ENCODE data around the gene NAGA.
"Not testable (repeated sequence)": the region's sequence is repeated elsewhere in the genome, so short reads cannot be mapped to it uniquely, and the experiment has no call there.

Gene NAGA

GRCh38 chr22:42074846-42075676 lies 4.4 kb upstream of the NAGA start:
- DNase-seq (ENCODE audit: low read depth) = no peak

GRCh38 chr22:42074132-42074811 lies 3.7 kb upstream of the NAGA start, which contains the start of gene PHETA2:
TSS of gene PHETA2 (plus strand) at chr22:42074248. CDS start at chr22:42077294, 3,046 bp downstream.
- peak; percentile 47 for DNase-seq (ENCODE audit: low read depth)

DNA sequence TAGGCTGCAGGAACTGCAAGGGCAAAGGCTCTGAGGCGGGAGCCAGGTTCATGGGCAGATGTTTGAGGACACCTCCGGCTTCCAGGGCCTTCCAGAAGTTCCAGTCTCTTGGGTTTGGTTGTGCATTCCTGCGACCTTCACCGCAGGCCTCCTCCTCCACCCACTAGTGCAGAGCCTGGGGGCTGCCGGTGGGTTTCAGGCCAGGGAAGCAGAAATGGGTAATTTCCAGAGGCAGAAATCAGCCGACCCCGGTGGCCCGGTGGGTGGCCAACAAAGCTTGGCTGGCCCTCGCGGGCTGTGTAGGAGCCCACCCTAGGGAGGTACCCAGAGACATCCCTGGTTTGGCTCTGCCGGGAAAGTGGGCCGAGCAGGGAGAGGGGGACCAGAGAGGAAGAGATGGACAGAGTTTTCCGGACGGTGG lies 3.0 kb upstream of the NAGA start:
- DNase-seq (ENCODE audit: low read depth) = no peak

DNA sequence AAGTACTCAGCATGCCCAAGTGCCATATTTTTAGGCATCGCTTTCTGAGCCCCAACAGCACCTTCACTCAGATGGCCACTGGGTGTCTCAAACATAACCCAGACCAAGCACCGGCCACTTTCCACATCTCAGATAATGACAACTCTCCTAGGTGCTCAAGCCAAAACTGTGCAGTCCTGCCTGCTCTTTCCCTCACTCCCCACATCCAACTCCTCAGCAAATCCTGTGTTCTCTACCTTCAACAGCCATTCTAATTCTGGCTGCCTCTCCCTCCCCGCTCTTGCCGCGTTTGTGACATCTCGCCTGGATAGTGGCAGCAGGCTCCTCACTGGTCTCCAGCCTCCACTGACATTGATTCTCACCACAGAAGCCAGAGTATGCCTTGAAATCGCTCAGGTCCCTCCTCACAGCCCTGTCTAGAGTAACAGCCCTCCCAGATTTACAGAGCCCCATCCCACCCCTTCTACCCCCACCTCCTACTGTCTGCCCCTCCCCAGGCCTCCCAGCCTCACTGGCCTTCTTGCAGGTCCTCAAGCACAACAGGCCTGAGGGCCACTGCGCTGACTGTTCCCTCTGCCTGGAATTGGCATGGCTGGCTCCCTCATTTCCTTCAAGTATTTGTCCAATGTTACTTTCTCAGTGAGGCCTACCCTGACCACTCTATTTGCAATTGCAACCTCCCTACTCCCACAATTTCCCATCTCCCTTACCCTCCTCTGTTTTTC lies 2.2 kb upstream of the NAGA start:
- DNase-seq (ENCODE audit: low read depth) = no peak

- not testable (repeated sequence) for DNase-seq (ENCODE audit: low read depth)
Measured at GRCh38 chr22:42071508-42071907, 896 bp upstream of the NAGA start.

DNA sequence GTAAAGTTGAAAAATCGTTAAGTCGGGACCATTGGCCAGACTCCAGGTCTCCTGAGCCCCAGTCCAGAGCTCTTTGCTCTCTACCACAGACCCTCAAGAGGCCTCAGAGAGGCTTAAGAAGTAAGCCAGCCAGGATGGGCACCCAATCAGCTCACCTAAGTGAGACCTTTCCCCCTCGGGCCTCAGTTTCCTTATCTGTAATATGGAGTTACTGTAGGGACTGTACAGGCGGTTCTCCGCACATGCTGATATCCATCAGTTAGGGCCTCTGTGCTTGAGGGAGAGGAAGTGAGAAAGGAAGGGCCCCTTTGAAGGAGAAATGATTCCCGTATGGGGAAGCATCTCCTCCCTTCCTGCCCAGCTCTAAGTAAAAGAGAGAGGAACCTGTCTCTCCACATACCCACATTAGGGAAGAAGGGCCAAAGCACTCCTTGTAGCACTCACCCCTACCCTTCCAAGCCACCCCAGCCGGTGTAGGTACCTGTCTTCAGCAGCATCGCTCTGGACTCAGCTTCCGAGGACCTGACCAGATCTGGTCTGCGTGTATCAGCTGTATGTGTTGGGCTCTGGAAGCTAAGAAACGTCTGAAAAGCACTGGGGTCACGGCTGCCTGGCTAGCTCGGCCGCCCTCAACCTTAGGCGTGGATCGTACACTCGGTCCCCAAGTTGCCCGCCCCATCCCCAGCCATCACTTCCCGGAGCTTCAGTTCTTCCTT lies 653 bp downstream of the NAGA start:
- no peak for DNase-seq (ENCODE audit: low read depth)

DNA sequence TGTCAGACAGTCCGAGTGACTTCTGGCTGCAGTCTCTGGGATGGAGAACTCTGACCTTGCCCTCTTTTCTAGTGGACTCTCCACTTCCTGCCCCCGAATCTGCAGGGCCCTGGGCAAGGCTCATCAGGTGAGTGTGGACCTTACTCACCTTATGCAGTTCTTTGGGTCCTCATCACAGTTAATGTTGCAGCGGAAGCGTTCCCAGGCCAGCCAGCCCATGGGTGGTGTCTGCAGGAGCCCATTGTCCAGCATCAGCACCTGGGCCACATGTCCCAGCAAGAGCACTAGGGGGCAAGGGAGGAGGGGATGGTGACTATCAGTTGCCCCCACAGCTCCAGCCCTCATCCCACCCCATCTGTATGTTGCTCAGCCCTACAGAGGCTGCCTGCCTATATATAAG lies 2.3 kb downstream of the NAGA start:
- DNase-seq (ENCODE audit: low read depth) = no peak

GRCh38 chr22:42067671-42068251 lies 2.9 kb downstream of the NAGA start:
- DNase-seq (ENCODE audit: low read depth) = no peak

- no peak for DNase-seq (ENCODE audit: low read depth)
Measured at GRCh38 chr22:42066937-42067336, 3.7 kb downstream of the NAGA start.

DNA sequence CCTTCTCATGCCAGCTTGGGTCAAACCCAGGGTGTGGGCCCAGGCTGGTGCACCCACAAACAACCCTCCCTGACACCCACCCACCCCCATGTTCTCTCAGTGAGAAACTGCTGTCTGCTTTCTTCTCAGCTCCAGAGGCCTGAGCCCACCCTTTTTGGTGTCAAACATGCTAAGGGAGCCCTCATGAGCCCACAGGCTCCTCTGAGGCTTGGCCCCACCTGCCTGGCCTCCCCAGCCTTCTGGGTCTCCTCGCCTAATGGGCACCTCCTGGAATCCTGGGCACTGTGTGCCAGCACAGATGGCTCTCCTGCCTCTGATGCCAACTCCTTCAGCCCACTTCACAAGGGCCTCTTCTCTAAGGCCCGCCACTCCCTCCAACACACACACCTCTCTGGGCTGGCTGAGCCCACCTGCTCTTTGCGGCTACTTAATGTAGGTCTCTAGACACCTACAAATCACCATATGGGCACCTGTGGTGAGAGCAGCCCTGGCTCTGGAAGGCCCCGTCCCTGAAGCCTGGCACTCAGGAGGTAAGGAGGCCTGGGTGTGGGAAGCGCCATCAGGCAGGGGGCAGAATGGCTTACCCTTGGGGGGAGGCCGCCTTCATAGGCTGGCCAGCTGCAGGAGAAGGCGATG lies 4.4 kb downstream of the NAGA start:
- no peak for DNase-seq (ENCODE audit: low read depth)

- DNase-seq (ENCODE audit: low read depth) = no peak
Measured at GRCh38 chr22:42065438-42066125, 5.0 kb downstream of the NAGA start.

DNA sequence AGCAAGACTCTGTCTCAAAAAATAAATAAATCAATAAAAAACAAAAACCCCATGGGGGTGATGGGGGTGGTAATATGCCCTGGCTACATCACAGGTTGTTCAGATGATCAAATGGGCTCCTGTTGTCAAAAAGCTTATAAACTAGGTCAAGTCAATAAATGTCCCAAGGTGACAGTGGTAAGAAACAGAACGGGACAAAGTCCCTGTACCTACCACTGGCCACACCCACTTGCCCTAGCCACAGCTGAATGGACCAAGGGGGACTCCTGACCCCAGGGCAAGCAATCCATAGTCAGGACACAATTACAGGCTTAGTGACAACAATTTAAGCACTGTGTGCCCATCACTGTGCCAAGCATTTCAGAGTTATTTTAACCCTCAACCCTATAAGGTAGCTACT lies 6.0 kb downstream of the NAGA start:
- DNase-seq (ENCODE audit: low read depth) = no peak

DNA sequence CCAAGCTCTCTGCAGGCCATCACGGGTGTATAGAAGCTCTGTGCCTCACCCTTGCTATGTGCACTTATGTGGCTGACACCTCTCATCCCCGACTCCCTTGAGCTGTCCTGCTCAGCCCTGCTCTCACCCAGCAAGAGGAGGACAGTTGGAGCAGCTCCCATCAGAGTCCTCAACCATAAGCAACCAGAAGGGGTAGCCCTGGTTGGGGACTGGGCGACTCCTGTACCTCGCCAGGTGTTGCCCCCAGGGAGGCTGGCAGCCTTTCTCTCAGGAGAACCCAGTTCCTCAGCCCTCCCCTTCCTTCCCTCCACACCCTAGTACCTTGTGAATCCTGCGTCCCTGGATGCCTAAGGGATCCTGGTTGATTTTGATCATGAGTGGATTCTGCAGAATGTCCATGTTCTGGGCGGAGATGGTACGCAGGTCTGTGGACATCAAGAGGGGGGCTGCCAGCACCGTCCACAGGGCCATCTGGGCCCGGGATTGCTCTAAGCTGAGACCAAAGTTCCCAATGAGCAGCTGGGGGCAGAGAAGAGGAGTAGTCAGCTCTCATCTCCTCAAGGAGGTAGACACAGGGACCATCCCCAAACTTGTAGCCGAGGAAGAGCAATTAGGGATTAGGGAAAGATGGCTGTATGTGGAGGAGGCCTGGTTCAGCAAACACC lies 8.0 kb downstream of the NAGA start:
- DNase-seq (ENCODE audit: low read depth) = no peak

DNA sequence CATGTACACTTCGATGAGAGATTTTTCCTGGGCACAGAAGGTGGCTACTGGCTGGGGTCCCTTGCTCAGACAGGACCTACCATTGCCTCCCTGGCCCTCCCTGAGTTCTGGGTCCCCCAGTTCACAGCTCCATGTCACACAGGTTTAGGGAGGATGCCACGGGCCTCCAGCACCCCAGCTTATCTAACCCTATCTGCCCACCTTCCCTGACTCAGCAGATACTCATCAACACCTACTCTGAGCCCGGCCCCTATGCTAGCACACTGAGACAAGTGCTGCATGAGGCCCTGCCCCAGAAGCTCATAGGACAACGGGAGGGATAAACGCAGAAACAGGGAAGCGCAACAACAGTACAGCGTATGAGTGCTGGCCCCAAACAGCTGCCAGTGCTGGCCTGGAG lies 9.6 kb downstream of the NAGA start:
- no peak for DNase-seq (ENCODE audit: low read depth)

DNA sequence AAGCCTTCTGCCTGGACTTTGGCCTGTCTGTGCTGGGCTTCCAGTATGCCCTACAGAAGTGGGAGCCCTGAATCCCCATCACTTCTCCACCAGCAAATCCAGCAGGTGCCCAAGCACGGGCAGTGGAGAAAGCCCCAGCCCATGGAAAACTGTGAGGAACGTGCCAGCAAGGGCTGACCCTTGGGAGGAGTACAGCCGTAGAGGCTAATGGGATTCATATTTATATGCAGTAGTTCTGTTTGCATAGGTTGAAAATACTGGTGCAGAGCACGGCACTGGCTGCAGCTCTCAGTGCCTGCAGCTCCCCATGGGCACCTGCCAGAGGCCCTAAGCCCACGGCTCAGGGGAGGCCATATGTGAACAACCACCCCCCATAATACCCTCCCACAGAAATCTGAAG lies 10.1 kb downstream of the NAGA start:
- no peak for DNase-seq (ENCODE audit: low read depth)

- no peak for DNase-seq (ENCODE audit: low read depth)
Measured at GRCh38 chr22:42056757-42057511, 13.7 kb downstream of the NAGA start.

GRCh38 chr22:42052765-42053164 lies 17.8 kb downstream of the NAGA start:
- DNase-seq (ENCODE audit: low read depth) = no peak

DNA sequence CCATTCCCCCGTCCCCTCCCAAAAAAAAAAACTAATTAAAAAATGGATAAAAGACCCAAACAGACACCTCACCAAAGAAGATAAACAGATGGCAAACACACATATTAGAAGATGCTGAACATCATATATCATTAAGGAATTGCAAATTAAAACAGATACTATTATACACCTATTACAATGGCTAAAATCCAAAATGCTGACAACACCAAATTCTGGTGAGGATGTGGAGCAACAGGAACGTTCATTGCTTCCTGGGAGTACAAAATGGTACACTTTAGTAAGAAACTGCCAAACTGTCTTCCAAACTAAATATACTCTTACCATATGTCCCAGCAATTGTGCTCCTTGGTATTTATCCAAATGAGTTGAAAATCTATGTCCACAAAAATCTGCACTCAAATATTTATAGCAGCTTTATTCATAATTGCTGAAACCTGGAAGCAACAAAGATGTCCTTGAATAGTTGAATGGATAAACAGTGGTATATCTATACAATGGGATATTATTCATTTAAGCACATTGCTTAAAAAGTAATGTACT lies 19.9 kb downstream of the NAGA start:
- DNase-seq (ENCODE audit: low read depth) = no peak

- no peak for DNase-seq (ENCODE audit: low read depth)
Measured at GRCh38 chr22:42041784-42042183, 28.8 kb downstream of the NAGA start.
